ENCODE results near the gene MSI2.

GRCh38 chr17:57415751-57416207, 159.5 kb downstream of the MSI2 start:
- no peak for TF ChIP-seq POLR2A (IDR thresholded peaks at IDR 0.05)
- TF ChIP-seq CTCF (IDR thresholded peaks at IDR 0.05), result no peak
- no peak for TF ChIP-seq POLR2AphosphoS5 (IDR thresholded peaks at IDR 0.05)
